ENCODE measurements around the gene CTDSPL.

DNA sequence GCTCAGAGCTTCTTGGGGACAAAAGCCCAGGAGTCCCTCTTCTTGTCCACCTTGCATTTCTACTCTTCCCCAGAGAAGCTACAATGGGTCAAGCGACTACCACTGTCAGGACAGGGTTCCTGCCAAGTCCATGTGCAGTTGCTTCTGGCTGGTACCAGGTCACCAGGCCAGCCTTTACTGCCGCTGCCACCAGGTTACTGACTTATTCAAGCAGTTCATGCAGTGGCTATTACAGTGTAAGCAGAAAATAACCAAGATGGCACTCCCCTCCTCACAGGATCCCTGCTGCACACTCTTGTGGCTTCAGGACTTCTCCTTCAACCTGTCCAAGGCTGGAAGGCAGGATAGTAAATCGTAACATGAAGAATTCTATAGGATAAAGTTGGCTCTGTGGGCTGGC, 42.1 kb downstream of the CTDSPL start:
- TF ChIP-seq, protein P1, sequence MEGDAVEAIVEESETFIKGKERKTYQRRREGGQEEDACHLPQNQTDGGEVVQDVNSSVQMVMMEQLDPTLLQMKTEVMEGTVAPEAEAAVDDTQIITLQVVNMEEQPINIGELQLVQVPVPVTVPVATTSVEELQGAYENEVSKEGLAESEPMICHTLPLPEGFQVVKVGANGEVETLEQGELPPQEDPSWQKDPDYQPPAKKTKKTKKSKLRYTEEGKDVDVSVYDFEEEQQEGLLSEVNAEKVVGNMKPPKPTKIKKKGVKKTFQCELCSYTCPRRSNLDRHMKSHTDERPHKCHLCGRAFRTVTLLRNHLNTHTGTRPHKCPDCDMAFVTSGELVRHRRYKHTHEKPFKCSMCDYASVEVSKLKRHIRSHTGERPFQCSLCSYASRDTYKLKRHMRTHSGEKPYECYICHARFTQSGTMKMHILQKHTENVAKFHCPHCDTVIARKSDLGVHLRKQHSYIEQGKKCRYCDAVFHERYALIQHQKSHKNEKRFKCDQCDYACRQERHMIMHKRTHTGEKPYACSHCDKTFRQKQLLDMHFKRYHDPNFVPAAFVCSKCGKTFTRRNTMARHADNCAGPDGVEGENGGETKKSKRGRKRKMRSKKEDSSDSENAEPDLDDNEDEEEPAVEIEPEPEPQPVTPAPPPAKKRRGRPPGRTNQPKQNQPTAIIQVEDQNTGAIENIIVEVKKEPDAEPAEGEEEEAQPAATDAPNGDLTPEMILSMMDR (IDR thresholded peaks at IDR 0.05): no peak
- no peak for TF ChIP-seq POLR2AphosphoS5 (IDR thresholded peaks at IDR 0.05)

Measured in suprapubic skin (tissue), 3 donors.